ENCODE measurements around the gene SRD5A1. TPM values are rescaled to one million over a fixed set of nuclear protein-coding genes. Genes with fewer than 3 reads are reported as not detected.
A peak's percentile ranks its signal among the peaks of the same experiment; 100 is the strongest.

Gene SRD5A1
- total RNA-seq, 1 donor from 2014 or later = 12.8 TPM

DNA sequence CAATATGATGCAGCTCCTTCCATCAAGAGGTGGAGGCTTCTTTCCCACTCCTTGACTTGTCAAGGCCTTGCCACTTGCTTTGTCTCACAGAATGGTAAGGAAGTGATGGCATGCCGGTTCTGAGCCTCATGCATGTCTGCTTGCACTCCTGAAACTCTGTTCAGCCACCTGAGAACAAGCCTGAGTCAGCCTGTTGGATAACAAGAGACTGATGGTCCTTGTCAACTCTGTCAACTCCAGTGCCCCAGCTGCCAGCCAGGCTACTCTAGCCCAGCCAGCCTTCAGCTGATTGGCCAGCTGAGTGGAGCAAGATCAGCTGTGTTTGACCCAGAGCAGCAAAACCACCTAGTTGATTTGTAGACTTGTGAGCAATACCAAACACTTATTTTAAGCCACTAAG is 75.6 kb downstream of the SRD5A1 start:
- H3K27ac Mint-ChIP-seq = no peak overlapping the region
- H3K4me3 Mint-ChIP-seq = no peak overlapping the region
- no peaks in the 10 kb centered on the region for H3K36me3 Mint-ChIP-seq
- H3K9me3 Mint-ChIP-seq = no peaks in the 10 kb centered on the region
- TF ChIP-seq, protein P1, sequence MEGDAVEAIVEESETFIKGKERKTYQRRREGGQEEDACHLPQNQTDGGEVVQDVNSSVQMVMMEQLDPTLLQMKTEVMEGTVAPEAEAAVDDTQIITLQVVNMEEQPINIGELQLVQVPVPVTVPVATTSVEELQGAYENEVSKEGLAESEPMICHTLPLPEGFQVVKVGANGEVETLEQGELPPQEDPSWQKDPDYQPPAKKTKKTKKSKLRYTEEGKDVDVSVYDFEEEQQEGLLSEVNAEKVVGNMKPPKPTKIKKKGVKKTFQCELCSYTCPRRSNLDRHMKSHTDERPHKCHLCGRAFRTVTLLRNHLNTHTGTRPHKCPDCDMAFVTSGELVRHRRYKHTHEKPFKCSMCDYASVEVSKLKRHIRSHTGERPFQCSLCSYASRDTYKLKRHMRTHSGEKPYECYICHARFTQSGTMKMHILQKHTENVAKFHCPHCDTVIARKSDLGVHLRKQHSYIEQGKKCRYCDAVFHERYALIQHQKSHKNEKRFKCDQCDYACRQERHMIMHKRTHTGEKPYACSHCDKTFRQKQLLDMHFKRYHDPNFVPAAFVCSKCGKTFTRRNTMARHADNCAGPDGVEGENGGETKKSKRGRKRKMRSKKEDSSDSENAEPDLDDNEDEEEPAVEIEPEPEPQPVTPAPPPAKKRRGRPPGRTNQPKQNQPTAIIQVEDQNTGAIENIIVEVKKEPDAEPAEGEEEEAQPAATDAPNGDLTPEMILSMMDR (IDR thresholded peaks at IDR 0.05; ENCODE audit: unreplicated experiment) = no peak
- H3K27me3 Mint-ChIP-seq (ENCODE audit: low read depth) = peaks cover 2% of the 10 kb centered on the region
- DNase-seq (ENCODE audit: low spot score in 2 of 2, unreplicated experiment in 2 of 2) = no peak
- peaks cover 20% of the 10 kb centered on the region for H3K4me1 Mint-ChIP-seq

DNA sequence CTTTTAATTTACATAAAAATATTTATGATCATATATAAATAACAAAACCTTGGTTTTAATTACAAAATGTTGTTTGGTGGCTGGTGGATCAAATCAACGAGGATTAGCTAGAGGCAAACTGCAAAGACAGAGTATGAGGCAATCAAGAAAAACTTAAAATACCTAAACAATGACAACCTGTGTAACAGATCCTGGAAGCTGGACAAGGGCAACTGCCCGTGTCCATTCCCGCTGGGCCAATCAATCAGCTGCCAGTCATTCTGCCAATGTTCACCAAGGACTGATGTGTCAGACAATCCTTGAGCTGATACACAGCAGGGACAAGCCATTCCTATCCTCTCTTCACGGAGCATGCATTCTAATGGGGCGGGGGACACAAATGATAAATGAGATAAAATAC is 76.8 kb downstream of the SRD5A1 start:
- Mint-ChIP-seq H3K36me3 (no peaks in the 10 kb centered on the region), H3K4me1 (peaks cover 11% of the 10 kb centered on the region), H3K27me3 (ENCODE audit: low read depth) (peaks cover 2% of the 10 kb centered on the region), H3K4me3 (no peak overlapping the region), H3K9me3 (no peaks in the 10 kb centered on the region), H3K27ac (no peak overlapping the region)
- TF ChIP-seq, protein P1 (IDR thresholded peaks at IDR 0.05; ENCODE audit: unreplicated experiment) = no peak
- no peak for DNase-seq (ENCODE audit: low spot score in 2 of 2, unreplicated experiment in 2 of 2)

DNA sequence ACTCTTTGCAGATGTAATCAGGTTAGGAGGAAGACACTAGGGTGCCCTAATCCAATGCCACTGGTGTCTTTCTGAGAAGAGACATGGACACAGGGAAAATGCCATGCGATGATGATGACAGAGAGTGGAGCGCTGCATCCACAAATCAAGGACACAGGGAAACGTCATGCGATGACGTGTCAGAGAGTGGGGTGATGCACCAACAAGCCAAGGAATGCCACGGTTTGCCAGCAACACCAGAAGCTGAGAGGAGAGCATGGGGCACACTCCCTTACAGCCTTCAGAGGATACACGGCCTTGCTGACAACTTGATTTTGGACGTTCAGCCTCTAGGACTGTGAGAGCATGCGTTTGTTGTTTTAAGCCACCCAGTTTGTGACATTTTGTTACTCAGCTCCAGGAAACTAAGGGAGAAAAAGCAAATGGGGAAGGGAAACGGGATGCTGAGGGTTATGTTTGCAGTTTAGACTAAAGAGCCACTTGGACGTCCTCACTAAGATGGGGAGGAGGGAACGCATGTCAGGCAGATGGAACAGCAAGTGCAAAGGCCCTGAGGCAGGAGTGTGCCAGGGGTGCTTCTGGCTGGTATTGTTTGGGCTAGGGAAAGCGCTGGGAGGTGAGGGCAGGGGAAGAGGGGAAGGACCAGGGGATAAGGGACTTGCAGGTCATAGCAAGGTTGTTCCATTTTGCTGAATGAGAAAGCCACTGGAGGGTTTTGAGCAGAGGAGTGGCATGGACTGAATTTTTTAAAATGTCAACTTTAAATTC is 77.5 kb downstream of the SRD5A1 start:
- Mint-ChIP-seq H3K36me3 (no peaks in the 10 kb centered on the region), H3K9me3 (no peaks in the 10 kb centered on the region), H3K27ac (no peak overlapping the region), H3K4me3 (peak overlapping the region; percentile 4), H3K4me1 (peaks cover 16% of the 10 kb centered on the region), H3K27me3 (ENCODE audit: low read depth) (peaks cover 2% of the 10 kb centered on the region)
- DNase-seq (ENCODE audit: low spot score in 2 of 2, unreplicated experiment in 2 of 2) = no peak
- TF ChIP-seq, protein P1 (IDR thresholded peaks at IDR 0.05; ENCODE audit: unreplicated experiment) = no peak

DNA sequence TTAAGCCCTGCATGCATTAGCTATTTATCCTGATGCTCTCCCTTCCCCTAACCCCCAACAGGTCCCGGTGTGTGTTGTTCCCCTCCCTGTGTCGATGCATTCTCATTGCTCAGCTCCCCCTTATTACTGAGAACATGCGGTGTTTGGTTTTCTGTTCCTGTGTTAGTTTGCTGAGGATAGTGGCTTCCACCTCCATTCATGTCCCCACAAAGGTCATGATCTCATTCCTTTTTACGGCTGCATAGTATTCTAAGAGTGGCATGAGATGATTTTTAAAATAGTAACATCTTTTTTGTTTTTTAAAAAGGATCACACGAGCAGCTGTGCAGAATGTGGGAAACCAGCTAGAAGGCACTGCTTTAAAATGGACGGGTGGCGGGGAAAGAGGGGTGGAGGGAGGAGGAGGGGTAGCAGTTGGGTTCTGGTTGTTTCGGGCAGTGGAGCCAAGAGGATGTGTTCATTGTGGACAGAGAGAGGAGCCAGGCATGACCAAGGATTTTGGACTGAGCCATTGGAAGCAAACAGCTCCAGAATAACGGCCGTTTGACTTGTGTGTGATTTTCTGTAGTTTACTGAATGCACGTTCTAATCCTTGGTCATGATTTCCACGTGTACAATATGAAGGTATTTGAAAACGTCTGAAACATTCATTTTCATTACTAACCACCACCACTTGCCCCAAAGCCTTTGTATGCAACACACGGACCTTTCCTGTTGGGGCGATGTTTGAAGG is 78.3 kb downstream of the SRD5A1 start:
- H3K27ac Mint-ChIP-seq = peak overlapping the region; percentile 94
- peaks cover 25% of the 10 kb centered on the region for H3K4me1 Mint-ChIP-seq
- peaks cover 2% of the 10 kb centered on the region for H3K27me3 Mint-ChIP-seq (ENCODE audit: low read depth)
- H3K4me3 Mint-ChIP-seq = peak overlapping the region; percentile 81
- H3K9me3 Mint-ChIP-seq = no peaks in the 10 kb centered on the region
- DNase-seq (ENCODE audit: low spot score in 2 of 2, unreplicated experiment in 2 of 2) = no peak
- TF ChIP-seq, protein P1 (IDR thresholded peaks at IDR 0.05; ENCODE audit: unreplicated experiment) = no peak
- no peaks in the 10 kb centered on the region for H3K36me3 Mint-ChIP-seq

DNA sequence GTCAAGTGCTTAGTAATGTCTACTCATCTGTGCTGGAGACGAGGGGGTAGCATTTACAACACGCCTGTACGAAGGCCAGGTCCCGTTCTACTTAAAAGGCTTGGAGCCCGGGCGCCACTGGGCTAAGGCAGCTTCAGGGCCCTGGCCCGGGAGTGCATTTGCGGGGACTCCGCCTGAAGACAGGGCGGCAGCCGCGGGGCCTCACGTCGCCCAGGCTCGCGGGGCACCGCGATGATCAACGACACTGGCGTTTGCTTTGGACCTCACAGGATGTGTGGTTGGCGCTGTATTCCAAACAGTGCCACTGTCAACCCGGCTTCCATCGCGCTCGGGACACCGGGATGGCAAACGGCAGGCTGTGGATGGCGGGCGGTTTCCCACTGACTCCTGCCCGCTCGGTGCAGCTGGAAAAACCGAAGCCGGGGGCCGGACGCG is 78.9 kb downstream of the SRD5A1 start:
- Mint-ChIP-seq H3K4me3 (peak overlapping the region; percentile 81), H3K27ac (peak overlapping the region; percentile 94), H3K27me3 (ENCODE audit: low read depth) (peaks cover 2% of the 10 kb centered on the region), H3K36me3 (no peaks in the 10 kb centered on the region), H3K4me1 (peaks cover 30% of the 10 kb centered on the region), H3K9me3 (no peaks in the 10 kb centered on the region)
- TF ChIP-seq, protein P1 (IDR thresholded peaks at IDR 0.05; ENCODE audit: unreplicated experiment) = no peak
- peak in 1 of 2 experiments; percentile 65 for DNase-seq (ENCODE audit: low spot score in 2 of 2, unreplicated experiment in 2 of 2)
